Activated naive CD4-positive, alpha-beta T cell treated with anti-CD3 and anti-CD28 coated beads, Interleukin-2, amount 50 U/mL, for 16 hours (primary cell): ENCODE data around the gene RBM19.
A peak's percentile ranks its signal among the peaks of the same experiment; 100 is the strongest.
"Not testable (repeated sequence)": the region's sequence is repeated elsewhere in the genome, so short reads cannot be mapped to it uniquely, and the experiment has no call there.

Experiments used
- DNase-seq: peaks from one replicate; pipeline ENCODE4 v3.0.0-alpha.2; 2020

RBM19 gene, protein sequence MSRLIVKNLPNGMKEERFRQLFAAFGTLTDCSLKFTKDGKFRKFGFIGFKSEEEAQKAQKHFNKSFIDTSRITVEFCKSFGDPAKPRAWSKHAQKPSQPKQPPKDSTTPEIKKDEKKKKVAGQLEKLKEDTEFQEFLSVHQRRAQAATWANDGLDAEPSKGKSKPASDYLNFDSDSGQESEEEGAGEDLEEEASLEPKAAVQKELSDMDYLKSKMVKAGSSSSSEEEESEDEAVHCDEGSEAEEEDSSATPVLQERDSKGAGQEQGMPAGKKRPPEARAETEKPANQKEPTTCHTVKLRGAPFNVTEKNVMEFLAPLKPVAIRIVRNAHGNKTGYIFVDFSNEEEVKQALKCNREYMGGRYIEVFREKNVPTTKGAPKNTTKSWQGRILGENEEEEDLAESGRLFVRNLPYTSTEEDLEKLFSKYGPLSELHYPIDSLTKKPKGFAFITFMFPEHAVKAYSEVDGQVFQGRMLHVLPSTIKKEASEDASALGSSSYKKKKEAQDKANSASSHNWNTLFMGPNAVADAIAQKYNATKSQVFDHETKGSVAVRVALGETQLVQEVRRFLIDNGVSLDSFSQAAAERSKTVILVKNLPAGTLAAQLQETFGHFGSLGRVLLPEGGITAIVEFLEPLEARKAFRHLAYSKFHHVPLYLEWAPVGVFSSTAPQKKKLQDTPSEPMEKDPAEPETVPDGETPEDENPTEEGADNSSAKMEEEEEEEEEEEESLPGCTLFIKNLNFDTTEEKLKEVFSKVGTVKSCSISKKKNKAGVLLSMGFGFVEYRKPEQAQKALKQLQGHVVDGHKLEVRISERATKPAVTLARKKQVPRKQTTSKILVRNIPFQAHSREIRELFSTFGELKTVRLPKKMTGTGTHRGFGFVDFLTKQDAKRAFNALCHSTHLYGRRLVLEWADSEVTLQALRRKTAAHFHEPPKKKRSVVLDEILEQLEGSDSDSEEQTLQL

DNA sequence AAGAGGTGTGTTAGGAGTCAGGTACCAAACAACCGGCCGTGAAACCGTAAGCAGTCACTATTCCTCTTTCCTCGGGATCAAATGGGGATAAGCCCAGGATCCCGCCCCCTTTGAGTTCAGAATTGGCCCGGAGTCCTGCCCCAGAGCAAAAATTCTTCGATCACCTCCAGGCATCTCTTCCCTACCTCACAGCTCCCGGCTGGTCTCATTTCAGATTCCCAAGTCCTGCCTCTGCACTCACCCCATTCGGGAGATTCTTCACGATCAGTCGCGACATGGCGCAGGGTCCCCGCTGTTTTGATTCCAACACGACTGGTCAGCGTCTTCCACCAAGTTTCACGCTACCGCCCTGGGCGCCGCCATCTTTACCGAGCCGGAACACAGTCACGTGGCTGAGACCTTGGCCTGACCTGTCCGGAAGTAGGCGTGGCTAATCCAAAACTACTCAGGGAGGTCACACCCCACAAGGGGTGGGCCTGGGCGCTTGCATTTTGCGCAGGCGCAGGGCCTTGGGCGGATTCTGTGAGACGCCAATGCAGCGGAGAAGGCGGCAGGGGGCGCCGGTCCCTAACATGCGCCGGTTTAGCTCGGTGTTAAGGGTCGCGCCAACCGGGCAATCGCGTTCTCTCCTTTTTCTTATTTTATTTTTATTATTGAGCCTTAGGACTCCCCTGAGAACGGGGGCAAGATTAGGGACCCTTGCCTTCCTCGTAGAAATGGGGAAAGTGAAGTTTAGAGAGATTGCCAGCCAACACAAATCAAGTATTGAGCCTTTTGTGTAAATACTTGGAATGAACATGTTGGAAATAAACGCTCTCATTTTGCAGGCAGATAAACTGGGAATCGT lies at the start of gene RBM19:
RBM19 (minus strand) TSS at position 375 of the 847 bp plus-strand sequence; CDS start at position 277, 98 bp downstream.
- peak; percentile 96 for DNase-seq

DNA sequence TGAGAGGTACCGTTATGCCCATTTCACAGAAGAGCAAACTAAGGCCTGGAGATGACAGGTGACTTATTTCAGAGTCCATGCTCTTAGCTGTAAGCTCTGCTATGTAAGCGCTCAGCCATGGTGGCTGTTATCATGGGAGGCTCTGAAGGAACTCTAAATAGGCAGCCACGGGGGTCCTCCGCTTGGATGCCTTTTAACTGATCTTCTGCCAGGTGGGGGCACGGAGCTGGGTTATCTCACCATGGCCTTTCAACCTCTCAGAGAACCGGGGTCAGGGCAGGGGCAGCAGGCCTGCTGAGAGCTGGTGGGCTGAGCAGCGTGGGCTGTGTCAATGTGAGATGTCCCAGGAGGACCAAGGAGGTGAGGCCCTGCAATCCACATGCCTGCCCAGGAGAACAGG lies 49.7 kb upstream of the RBM19 start:
- no peak for DNase-seq

- no peak for DNase-seq
These were observed 47.6 kb upstream of the RBM19 start for GRCh38 chr12:114013575-114014345.

DNA sequence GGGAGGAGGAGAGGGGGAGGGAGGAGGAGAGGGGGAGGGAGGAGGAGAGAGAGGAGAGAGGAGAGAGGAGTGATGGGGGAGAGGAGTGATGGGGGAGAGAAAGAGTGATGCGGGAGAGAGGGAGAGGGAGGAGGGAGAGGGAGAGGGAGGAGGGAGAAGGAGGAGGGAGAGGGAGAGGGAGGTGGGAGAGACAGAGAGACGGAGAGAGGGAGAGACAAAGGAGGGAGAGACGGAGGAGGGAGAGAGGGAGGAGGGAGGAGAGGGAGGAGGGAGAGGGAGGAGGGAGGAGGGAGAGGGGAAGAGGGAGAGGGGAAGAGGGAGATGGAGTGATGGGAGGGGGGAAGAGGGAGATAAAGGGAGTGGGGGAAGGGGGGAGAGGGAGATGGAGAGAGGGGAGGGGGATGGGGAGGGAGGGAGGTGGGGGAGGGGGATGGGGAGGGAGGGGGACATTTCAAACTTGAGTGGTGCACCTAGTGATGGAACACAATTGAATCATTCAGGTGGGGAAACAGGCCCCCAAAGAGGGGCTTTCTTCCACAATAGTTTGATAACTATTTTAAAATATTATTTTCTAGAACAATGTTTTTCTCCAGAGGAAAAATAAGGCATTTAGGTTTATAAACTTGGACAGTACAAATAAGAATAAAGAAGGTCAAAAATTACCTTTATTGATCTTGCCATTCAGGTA lies 46.8 kb upstream of the RBM19 start:
- DNase-seq: no peak

DNA sequence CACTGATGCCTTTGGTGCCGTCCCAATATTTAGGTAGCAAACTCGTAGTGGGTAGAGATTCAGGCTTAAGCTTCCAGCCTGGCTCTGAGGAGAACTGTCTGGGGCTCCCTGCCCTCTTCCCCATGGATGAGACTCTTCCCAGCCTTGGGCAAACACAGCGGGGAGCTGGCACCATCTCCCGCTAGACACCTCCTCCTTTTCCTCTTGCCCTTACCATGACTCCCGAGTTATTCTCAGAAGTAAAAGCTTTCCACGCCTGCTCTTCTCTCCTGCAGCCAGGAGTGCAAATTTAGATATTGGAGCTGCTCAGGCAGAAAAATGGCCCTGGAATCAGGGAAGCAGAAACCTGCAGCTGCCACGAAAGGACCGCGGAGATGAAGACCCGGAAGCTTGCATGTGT lies 45.6 kb upstream of the RBM19 start:
- no peak for DNase-seq

DNA sequence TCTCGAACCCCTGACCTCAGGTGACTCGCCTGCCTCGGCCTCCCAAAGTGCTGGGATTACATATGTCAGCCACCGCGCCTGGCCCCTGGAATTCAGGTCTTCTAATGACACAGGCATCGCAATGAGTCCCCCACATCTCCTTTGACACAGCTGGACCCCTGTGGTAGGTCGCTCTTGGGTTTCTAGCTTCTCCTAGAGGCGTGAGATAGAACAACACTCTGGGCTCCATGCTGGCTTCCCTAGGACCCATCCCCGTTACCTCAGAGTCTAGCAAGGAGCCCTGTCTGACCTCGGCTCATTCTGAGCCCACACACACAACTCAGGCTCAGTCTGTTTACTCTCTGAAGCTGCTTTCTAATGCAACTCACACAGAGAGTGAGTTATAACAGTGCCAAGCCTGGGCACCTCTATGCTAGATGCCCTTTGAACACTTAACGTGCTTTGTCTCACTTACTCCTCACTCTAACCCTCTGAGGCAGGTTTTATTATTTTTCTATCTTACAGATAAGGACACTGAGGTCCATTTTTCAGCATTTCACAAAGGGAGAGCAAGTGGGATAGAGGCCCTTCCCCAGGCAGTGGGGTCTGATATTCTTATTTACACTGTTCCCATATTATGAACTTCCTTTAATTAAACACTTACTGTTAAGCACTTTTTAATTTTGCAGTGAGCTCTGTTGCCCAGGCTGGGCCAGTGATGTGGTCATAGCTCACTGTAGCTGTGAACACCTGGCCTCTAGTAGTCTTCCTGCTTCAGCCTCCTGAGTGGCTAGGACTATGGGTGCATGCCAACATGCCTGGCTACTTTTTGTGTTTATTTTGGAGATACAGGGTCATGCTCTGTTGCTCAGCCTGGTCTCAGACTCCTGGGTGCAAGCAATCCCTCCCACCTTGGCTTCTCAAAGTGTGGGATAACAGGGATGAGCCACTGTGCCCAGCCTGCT lies 40.6 kb upstream of the RBM19 start:
- DNase-seq: no peak

DNA sequence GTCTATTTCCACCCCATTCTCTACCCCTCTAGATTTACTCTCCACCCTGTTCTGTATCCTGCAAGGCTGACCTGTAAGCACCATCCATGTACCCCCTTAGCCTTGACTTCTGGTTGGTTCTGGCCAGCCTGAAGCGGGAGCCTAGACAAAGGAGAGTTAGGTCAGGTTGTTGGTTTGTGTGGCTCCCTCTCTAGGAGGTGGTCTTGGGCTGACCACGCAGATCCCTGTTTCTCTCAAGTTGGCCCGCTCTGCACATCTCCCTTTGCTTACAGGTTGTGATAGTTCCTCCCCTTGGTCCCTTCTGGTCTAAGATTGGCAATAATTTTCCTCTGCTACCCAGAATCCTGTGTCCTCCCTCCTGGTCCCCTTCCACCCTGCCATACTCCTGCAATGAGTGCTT lies 38.3 kb upstream of the RBM19 start:
- DNase-seq: no peak

DNA sequence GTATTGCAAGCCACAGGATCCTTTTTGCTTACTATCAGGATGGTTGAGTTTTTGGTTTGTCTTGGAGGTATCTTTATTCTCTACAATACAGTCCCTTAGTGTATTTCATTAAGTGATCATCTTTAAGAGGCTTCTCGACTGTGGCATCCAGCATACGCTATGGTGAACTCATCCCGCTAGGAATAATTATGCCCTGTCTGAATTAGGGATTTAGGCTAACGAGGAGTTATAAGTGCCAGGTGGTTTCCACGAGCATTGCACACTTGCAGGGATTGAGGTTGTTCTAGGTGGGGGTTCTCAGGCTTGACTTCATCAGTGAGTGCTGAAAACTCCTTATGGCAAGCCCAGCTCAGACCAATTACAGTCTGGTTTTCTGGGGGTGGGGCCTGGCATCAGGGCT lies 37.2 kb upstream of the RBM19 start:
- no peak for DNase-seq

DNA sequence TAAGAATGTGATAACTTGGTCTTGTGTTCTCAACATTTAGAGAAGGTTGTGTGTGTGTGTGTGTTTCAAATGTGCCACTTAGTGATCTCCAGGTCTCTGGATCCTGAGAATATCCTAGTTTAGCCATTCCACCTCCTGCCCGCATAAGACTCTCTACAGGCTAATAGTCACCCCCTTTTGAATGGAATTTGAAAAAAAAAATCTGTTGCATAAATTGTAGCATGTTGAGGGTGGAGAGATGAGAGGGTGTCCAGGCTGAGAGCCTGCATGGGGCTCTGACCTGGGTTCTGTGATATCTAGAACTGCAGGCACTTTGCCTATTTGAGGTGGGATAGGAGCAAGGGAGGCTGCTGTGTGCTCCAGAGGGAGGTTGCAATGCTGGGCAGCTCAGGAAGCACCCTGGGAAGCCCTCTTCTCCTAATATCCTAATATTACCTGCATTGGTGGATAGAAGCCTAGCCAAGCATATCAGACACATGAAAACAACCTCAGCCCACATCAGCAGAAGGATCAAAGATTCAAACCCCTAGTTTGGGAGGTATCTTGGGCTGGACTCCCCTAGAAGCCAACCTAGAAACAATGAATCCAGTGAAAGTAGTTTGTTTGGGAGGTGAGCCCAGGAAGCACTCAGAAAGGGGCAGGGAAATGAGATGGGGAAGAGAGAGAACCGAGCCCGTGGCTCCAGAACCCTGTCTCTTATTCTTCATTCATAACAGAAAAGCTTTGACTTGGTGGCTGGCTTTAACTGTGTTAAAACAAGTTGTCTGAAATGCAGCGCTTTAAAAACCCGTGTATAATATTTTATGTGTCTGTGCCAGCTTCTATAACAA lies 35.6 kb upstream of the RBM19 start:
- no peak for DNase-seq

DNA sequence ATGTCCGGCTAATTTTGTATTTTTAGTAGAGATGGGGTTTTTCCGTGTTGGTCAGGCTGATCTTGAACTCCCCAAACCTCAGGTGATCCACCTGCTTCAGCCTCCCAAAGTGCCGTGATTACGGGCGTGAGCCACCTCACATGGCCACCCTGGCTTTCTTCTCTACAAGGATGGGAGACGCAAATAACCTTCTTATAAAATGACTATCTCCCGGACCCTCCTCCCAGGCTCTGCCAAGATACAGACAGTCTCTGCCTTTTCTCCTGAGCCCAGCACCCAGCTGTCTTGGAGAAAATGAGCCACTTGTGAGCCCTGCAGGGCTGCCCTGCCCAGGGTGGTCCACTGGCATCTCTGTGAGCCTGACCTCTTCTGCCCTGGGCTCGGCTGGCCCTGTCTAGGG lies 34.7 kb upstream of the RBM19 start:
- DNase-seq: no peak

DNA sequence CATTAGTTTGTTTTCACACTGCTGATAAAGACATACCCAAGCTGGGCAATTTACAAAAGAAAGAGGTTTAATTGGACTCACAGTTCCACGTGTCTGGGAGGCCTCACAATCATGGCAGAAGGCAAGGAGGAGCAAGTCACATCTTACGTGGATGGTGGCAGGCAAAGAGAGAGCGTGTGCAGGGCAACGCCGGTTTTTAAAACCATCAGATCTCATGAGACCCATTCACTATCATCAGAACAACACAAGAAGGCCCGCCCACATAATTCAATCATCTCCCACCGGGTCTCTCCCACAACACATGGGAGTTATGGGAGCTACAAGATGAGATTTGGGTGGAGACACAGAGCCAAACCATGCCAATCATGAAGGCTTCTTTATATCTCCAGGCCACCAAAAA lies 34.1 kb upstream of the RBM19 start:
- not testable (repeated sequence) for DNase-seq

- DNase-seq: no peak
These were observed 31.2 kb upstream of the RBM19 start for GRCh38 chr12:113997365-113997764.

DNA sequence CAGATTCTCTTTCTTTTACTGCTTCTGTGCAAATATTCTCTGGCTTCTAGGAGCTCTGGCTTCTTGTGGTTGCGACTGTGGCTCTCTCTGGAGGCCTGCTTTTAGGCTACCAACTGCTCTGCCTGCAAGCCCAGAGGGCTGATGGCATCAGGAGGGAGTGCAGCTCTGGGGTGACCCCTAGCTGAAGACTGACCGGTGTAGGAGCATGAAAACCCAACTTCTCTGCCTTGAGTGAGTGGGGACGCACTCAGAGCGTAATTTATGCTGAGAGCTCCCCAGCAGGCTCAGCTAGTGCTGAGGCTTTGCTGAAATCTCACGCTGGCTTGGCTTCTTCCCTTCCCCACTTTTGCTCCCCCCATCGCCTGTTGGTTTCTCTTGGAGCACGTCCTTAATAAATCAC lies 29.9 kb upstream of the RBM19 start:
- no peak for DNase-seq

GRCh38 chr12:113994051-113994450 lies 27.9 kb upstream of the RBM19 start:
- no peak for DNase-seq

GRCh38 chr12:113992751-113993150 lies 26.6 kb upstream of the RBM19 start:
- not testable (repeated sequence) for DNase-seq

DNA sequence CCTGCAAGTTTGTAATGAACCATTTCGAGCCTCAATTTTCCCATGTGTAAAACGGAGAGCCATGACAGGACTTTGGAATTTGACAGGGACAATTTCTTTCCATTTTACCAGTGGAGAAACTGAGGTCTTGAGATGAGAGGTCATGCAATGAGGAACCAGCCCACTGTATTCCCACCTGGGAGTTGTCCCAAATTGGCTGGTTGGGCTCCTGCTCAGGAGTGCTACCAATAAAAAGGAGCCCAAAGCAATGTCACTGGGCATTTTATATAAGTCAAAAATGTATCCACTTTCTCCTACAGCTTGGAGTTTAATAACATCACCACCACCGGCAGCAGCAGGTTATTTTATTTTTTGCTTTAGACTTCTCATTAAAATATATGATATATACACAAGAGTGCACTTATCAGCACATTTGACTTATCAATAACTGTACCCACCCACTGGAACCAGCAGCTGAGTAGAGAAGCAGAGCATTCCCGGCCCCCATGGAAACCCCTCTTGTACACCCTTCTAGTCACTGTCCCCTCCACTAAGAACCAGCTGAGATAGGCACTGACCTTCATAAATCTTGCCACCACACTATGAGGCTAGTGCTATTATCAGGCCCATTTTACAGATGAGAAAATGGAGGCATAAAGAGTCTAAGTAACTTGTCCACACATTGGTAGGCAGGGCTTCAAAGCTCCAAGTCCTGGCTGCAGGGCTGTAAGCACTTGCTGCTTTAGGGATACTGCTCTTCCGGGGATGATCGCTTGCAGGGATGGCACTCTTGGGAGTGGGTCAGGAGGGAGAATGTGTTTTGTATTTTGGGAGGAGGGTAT lies 25.3 kb upstream of the RBM19 start:
- no peak for DNase-seq

GRCh38 chr12:113990250-113991223 lies 24.4 kb upstream of the RBM19 start:
- no peak for DNase-seq
